ENCODE data around the gene AGBL3.

AGBL3 gene

DNA sequence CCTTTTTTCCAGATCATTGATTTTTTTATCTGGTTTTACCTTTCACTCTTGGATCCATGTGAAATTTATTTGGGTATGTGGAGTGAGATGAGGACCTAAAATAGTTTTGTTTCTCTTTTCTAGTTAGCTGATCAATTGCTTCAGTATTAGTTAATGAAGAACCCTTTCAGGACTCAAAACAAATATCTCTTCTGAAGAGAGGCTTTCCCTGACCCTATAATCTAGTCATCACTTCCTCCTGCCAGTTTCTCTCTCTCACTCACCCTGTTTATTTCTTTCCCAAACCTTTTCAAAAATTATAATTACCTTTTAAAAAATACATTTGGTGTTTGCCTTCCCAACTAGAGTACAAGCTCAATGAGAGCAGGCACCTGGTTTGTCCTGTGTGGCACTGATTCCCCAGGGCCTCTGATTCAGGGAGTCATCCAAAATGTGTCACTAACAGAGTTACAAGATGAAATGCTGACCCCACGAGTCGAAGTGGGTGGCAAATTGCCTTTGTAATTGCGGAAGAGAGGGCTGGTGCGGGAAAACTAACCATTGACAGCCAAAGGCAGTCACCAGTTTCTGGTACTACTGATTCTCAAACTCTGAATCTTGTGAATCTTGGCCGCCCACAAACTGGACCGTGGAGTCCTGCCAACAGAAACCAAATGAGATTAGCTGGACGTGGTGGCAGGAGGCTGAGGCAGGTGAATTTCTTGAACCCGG, 163.9 kb downstream of the AGBL3 start:
- 0 out of 2 replicates have a peak, but pooled peaks cover 4% of the 10 kb centered on the region for H3K4me1 ChIP-seq (ENCODE audit: insufficient read depth, low read length)
- no peak overlapping the region for H3K27ac ChIP-seq (ENCODE audit: low read depth, low read length)

DNA sequence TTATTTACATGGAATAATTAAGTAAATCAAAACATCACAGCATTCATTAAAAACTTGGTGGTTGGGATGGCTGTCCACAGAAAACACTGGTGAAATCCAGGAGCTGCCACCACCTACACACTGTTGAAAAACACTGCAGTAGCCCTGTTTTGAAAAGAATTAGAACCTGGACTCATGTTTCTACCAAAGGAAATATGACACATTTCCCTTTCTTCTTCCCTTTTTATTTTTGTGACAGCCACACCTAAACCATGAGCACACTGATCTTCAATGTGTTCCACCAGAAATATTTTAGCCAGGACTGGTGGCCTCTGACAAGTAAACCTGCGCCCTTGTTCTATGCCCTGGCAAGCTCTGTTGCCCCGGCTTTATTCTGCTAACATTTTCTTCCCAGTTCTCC, 164.8 kb downstream of the AGBL3 start:
- H3K27me3 ChIP-seq (ENCODE audit: insufficient read depth, low read length): no peaks in the 10 kb centered on the region
- WGBS: 96% methylated on average over 2 of the region's 2 CpGs
- no peak overlapping the region for H3K27ac ChIP-seq (ENCODE audit: low read depth, low read length)
- H3K36me3 ChIP-seq (ENCODE audit: insufficient read depth, low read length): no peaks in the 10 kb centered on the region
- H3K9me3 ChIP-seq (ENCODE audit: insufficient read depth, low read depth, low read length): peaks cover 9% of the 10 kb centered on the region; the same call in 1 of the 2 replicates
- H3K9ac ChIP-seq (ENCODE audit: low read depth, low read length): no peak overlapping the region
- no peak overlapping the region for H3K4me3 ChIP-seq (ENCODE audit: low read length)
- 0 out of 2 replicates have a peak, but pooled peaks cover 4% of the 10 kb centered on the region for H3K4me1 ChIP-seq (ENCODE audit: insufficient read depth, low read length)

More for the DNA sequence above, 163.9 kb downstream of the AGBL3 start:
- peaks cover under 1% of the 10 kb centered on the region; the same call in 1 of the 2 replicates for H3K9me3 ChIP-seq (ENCODE audit: insufficient read depth, low read depth, low read length)
- H3K36me3 ChIP-seq (ENCODE audit: insufficient read depth, low read length): no peaks in the 10 kb centered on the region
- WGBS: 89% methylated on average over 8 of the region's 8 CpGs
- H3K4me3 ChIP-seq (ENCODE audit: low read length): no peak overlapping the region
- H3K9ac ChIP-seq (ENCODE audit: low read depth, low read length): no peak overlapping the region
- no peaks in the 10 kb centered on the region for H3K27me3 ChIP-seq (ENCODE audit: insufficient read depth, low read length)

DNA sequence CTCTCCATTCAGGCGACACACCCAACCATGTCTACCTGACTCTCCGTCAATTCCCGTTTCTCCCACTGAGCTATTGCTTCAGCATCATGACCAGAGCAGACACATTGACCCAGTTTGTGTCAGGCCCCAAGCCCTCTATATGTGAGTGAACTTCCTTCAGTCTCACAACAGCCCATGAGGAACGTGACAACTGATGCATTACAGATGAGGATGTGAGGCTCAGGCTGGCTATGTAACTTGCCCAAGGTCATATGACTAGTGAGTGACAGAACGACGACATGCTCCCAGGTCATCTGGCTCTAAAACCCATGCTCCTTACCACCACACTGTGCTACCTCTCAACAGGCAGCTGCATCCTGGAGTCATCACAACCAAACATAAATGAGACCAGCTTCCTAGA, 165.2 kb downstream of the AGBL3 start:
- Histone ChIP-seq H3K27ac (ENCODE audit: low read depth, low read length) (no peak overlapping the region), H3K9me3 (ENCODE audit: insufficient read depth, low read depth, low read length) (peaks cover 12% of the 10 kb centered on the region; the same call in 1 of the 2 replicates), H3K36me3 (ENCODE audit: insufficient read depth, low read length) (no peaks in the 10 kb centered on the region), H3K4me3 (ENCODE audit: low read length) (no peak overlapping the region), H3K27me3 (ENCODE audit: insufficient read depth, low read length) (no peaks in the 10 kb centered on the region), H3K9ac (ENCODE audit: low read depth, low read length) (no peak overlapping the region), H3K4me1 (ENCODE audit: insufficient read depth, low read length) (0 out of 2 replicates have a peak, but pooled peaks cover 4% of the 10 kb centered on the region)
- 77% methylated on average over 6 of the region's 6 CpGs for WGBS

DNA sequence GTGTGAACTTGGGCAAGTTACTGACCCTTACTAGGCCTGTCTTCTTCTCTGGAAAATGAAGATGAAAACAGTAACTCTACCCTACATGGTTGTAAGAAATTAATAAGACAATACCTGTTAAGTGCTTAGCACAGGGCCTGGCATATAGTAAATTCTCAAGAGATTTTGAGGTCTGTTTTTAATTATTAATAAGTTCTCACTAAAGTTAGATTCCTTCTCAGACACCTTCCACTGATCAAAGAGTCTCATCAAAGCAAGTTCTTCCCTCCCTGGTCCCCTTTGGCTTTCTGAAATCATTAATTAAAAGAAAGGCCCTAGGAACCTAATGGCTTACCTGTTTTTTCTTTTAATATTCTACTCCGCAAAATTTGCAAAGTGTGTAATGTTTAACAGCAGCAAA, 166.1 kb downstream of the AGBL3 start:
- Histone ChIP-seq H3K9ac (ENCODE audit: low read depth, low read length) (no peak overlapping the region), H3K27ac (ENCODE audit: low read depth, low read length) (no peak overlapping the region), H3K9me3 (ENCODE audit: insufficient read depth, low read depth, low read length) (peaks cover 15% of the 10 kb centered on the region), H3K4me1 (ENCODE audit: insufficient read depth, low read length) (0 out of 2 replicates have a peak, but pooled peaks cover 2% of the 10 kb centered on the region), H3K36me3 (ENCODE audit: insufficient read depth, low read length) (0 out of 2 replicates have a peak, but pooled peaks cover 3% of the 10 kb centered on the region), H3K27me3 (ENCODE audit: insufficient read depth, low read length) (no peaks in the 10 kb centered on the region), H3K4me3 (ENCODE audit: low read length) (no peak overlapping the region)
- WGBS: 100% methylated on average over 1 of the region's 1 CpG

DNA sequence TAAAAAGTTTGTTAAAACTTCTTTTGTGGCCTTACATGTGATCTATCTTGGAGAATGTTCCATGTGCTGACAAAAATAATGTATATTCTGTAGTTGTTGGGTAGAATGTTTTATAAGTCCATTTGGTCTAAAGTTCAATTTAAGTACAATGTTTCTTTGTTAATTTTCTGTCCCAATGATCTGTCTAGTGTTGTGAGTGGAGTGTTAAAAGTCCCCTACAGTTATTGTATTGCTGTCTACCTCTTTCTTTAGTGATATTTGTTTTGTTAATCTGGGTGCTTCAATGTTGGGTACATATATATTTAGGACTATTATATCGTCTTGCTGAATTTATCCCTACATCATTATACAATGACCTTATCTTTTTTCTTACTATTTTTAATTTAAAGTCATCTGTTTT, 168.4 kb downstream of the AGBL3 start:
- Histone ChIP-seq H3K36me3 (ENCODE audit: insufficient read depth, low read length) (0 out of 2 replicates have a peak, but pooled peaks cover 3% of the 10 kb centered on the region), H3K27ac (ENCODE audit: low read depth, low read length) (no peak overlapping the region), H3K4me1 (ENCODE audit: insufficient read depth, low read length) (peaks cover 8% of the 10 kb centered on the region), H3K9me3 (ENCODE audit: insufficient read depth, low read depth, low read length) (peaks cover 15% of the 10 kb centered on the region), H3K4me3 (ENCODE audit: low read length) (no peak overlapping the region), H3K9ac (ENCODE audit: low read depth, low read length) (no peak overlapping the region), H3K27me3 (ENCODE audit: insufficient read depth, low read length) (no peaks in the 10 kb centered on the region)
- WGBS: no CpG with 5 or more reads among the region's 1 CpG

DNA sequence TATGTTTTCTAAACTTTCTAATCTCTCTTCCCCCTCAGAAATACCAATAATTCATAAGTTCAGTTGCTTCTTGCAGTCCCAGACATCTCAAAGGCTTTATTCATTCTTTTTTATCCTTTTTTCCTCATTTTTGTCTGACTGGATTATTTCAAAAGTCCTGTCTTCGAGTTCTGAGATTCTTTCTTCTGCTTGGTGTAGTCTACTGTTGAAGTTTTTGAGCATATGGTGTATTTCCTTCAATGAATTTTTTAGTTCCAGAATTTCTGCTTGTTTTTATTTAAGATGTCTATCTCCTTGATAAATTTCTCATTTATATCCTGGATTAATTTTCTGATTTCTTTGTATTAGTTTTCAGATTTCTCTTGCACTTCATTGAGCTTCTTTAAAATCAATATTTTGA, 170.0 kb downstream of the AGBL3 start:
- Histone ChIP-seq H3K9ac (ENCODE audit: low read depth, low read length) (no peak overlapping the region), H3K4me3 (ENCODE audit: low read length) (no peak overlapping the region), H3K27me3 (ENCODE audit: insufficient read depth, low read length) (no peaks in the 10 kb centered on the region), H3K27ac (ENCODE audit: low read depth, low read length) (no peak overlapping the region), H3K9me3 (ENCODE audit: insufficient read depth, low read depth, low read length) (peaks cover 15% of the 10 kb centered on the region), H3K36me3 (ENCODE audit: insufficient read depth, low read length) (0 out of 2 replicates have a peak, but pooled peaks cover 3% of the 10 kb centered on the region), H3K4me1 (ENCODE audit: insufficient read depth, low read length) (peaks cover 23% of the 10 kb centered on the region)
- 90% methylated on average over 1 of the region's 1 CpG for WGBS

DNA sequence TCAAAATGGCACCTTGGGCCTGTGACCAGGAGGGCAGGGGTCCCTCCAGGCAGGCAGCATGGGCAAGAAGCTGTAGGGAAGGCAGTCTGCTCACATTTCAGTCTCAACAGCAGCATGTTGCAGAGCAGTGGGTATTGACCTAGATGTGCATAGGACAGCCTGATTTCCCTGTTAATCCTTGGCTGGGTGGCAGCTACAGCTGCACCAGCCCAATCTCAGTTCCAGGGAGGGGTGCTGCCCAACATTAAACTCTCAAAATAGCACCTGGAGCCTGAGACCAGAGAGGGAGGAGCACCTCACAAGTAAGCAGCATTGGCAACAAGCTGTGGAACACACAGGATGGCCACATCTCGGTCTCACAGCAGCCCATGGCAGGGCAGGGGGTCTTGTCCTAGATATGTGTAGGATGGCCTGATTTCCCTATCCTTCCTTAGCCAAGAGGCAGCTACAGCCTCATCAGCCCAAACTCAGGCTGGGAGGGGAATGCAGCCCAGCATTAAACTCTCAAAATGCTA, 171.9 kb downstream of the AGBL3 start:
- H3K4me3 ChIP-seq (ENCODE audit: low read length): no peak overlapping the region
- peaks cover 8% of the 10 kb centered on the region; the same call in 1 of the 2 replicates for H3K36me3 ChIP-seq (ENCODE audit: insufficient read depth, low read length)
- no peak overlapping the region for H3K9ac ChIP-seq (ENCODE audit: low read depth, low read length)
- H3K27me3 ChIP-seq (ENCODE audit: insufficient read depth, low read length): no peaks in the 10 kb centered on the region
- peaks cover 22% of the 10 kb centered on the region for H3K9me3 ChIP-seq (ENCODE audit: insufficient read depth, low read depth, low read length)
- 88% methylated on average over 1 of the region's 1 CpG for whole genome bisulfite sequencing
- H3K27ac ChIP-seq (ENCODE audit: low read depth, low read length): no peak overlapping the region
- H3K4me1 ChIP-seq (ENCODE audit: insufficient read depth, low read length): peaks cover 23% of the 10 kb centered on the region

DNA sequence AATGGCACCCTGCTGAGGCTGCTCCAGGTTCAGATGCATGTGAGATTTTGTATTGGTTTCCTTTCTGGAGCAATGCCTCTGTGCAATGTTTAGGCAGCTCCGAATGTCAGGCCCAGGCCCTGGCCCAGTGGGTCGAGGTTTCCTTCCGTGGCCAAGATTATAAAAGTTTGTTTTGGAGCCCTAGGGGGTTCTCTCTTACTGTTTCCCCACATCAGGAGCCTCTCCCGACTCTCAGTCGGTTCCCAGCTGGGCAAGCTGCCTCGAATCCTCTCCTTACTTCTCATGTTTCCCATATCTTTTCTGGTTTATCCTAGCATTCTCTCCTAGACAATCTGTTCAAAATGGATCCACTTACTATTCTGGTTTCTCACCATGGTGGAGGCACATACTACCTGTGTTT, 172.6 kb downstream of the AGBL3 start:
- H3K4me1 ChIP-seq (ENCODE audit: insufficient read depth, low read length): peaks cover 23% of the 10 kb centered on the region

DNA sequence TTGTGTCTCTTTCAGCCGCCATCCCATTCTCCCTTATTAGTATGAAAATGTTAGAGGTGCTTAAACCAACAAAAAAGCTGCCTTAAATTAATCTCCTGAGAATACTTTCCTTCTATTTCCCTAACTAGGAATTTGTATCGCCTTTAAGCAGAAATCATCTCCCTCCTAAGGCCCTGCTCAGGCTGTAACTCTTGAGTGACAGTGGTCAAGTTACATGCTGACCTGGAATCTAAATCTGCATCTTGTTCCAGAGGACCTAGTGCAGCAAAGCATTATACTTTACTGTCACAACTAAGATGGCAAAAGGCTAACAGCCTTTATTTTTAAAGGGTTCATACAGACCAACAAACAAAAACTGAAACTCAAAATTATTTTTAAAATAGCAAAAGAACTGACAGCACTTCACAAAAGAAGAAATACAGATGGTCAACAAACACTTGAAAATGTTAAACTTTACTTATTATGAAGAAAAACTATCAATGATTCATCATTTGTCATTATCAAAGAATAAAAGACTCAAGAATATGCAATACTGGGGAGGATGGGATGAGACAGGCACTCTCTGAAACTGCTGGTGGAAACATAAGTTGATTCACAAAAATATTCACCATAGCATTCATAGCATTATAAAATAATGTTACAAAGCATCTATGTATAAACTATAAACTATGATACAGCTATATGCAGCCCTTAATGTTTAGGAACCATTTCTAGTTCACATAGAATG, 173.2 kb downstream of the AGBL3 start:
- WGBS: 95% methylated on average over 2 of the region's 2 CpGs
- H3K9ac ChIP-seq (ENCODE audit: low read depth, low read length): peak overlapping the region; percentile 29; the same call in 1 of the 2 replicates

More for the DNA sequence above, 172.6 kb downstream of the AGBL3 start:
- Histone ChIP-seq H3K27me3 (ENCODE audit: insufficient read depth, low read length) (no peaks in the 10 kb centered on the region), H3K9me3 (ENCODE audit: insufficient read depth, low read depth, low read length) (peaks cover 22% of the 10 kb centered on the region), H3K36me3 (ENCODE audit: insufficient read depth, low read length) (peaks cover 11% of the 10 kb centered on the region), H3K4me3 (ENCODE audit: low read length) (no peak overlapping the region), H3K27ac (ENCODE audit: low read depth, low read length) (no peak overlapping the region), H3K9ac (ENCODE audit: low read depth, low read length) (no peak overlapping the region)
- 87% methylated on average over 6 of the region's 6 CpGs for WGBS

DNA sequence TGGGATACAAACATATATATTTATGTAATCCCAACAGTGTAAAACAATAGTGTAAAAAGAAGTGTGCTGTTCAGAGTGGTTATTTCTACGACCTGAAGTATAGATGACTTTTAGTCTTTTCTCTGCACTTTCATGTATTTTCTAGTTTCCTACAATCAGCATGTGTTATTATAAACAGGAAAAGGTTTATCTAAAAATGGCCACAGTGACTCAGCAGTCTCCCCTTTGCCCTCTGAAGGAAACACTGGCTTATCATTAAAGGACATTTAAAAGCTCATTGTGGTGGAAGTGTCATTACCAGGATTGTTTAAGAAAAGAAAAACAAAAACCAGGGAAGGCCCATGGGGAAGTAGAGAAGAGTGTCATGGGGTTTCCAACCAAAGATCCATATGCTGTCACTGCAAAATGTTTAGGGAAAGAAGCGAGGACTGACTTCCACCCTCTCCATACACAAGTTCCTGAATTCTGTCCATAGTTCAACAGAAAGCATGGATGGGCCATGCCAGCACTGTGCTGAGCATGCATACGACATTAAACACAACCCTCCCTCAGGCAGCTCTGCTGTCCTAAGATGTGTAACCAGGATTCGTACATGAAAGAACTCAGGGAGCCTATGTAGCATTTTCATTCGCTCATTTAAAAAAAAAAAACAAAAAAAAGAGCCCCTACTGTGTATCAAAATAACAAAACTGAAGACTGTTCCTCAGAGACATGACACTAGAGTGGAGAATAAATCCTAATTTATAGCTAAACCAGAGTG, 174.0 kb downstream of the AGBL3 start:
- H3K27ac ChIP-seq (ENCODE audit: low read depth, low read length): peak overlapping the region; percentile 51
- peaks cover 23% of the 10 kb centered on the region for H3K4me1 ChIP-seq (ENCODE audit: insufficient read depth, low read length)
- no peaks in the 10 kb centered on the region for H3K27me3 ChIP-seq (ENCODE audit: insufficient read depth, low read length)
- peak overlapping the region; percentile 29; the same call in 1 of the 2 replicates for H3K9ac ChIP-seq (ENCODE audit: low read depth, low read length)
- no peak overlapping the region for H3K4me3 ChIP-seq (ENCODE audit: low read length)
- peaks cover 23% of the 10 kb centered on the region for H3K36me3 ChIP-seq (ENCODE audit: insufficient read depth, low read length)
- 91% methylated on average over 4 of the region's 5 CpGs for WGBS
- peaks cover 21% of the 10 kb centered on the region for H3K9me3 ChIP-seq (ENCODE audit: insufficient read depth, low read depth, low read length)

More for the DNA sequence above, 173.2 kb downstream of the AGBL3 start:
- Histone ChIP-seq H3K4me1 (ENCODE audit: insufficient read depth, low read length) (peaks cover 23% of the 10 kb centered on the region), H3K27ac (ENCODE audit: low read depth, low read length) (peak overlapping the region; percentile 51; the same call in 1 of the 2 replicates), H3K36me3 (ENCODE audit: insufficient read depth, low read length) (peaks cover 17% of the 10 kb centered on the region), H3K4me3 (ENCODE audit: low read length) (no peak overlapping the region), H3K9me3 (ENCODE audit: insufficient read depth, low read depth, low read length) (peaks cover 22% of the 10 kb centered on the region), H3K27me3 (ENCODE audit: insufficient read depth, low read length) (no peaks in the 10 kb centered on the region)
